Stimulated activated CD4-positive, alpha-beta T cell treated with anti-CD3 and anti-CD28 coated beads, Interleukin-1b, Interleukin-23, amount 100 ng/mL, for 1 hour (primary cell): ENCODE data around the gene DIABLO.
A peak's percentile ranks its signal among the peaks of the same experiment; 100 is the strongest.
"Not testable (repeated sequence)": the region's sequence is repeated elsewhere in the genome, so short reads cannot be mapped to it uniquely, and the experiment has no call there.

ENCODE experiments used
- DNase-seq, 2 donors: peaks; one replicate each; pipeline ENCODE4 v3.0.0-alpha.2; 2020; ENCODE audit warnings: low read depth in 2 of 2

Gene DIABLO

DNA sequence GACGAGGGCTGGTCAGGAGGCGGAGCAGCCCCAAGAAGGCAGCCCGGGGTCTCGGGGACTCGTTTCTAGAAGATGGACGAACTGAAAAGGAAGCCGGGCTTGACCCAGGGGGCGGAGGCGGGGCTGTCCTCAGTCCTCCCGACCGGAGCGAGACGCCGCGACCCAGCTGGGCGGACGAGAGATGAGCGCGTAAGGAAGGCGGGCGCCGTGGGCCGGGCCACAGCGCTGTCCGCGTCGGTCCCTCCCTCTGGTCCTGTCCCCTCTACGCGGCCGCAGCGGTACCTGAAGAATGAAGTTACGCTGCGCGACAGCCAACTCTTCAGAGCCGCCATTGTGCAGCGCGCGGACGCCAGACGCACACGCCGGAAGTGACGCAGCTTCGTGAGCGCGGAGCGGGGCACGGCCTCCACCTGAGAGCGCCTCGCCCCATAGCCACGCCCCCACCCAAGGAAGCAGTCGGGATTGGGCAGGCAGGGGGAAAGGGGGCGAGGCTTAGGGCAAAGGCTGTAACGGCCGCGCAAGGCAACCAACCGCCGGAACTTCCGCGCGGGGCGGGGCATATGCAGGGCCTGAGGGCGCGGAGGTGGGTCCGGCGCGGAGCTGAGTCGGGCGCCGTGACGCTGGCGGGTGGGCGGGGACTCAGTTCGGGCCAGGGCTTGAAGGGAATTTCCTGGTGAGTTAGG is at the start of gene DIABLO:
TSS of gene DIABLO (minus strand) at position 370 of the 683 bp plus-strand sequence. CDS start at position 332, 38 bp downstream.
- DNase-seq: peak; percentile 99 to 100

DNA sequence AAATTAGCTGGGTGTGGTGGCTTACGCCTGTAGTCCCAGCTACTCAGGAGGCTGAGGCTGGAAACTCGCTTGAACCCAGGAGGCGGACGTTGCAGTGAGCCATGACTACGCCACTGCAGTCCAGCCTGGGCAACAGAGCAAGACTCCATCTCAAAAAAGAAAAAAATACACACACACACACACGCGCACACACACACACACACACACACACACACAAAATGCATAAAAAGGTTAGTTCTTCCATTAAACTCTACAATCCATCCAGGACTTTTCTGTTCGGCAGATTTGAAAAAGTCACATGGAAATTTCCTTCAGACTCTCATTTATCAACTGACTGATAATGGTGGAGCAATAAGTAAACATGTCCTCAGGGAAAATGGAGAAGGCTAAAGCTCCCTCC is 49.6 kb upstream of the DIABLO start:
- DNase-seq: no peak

DNA sequence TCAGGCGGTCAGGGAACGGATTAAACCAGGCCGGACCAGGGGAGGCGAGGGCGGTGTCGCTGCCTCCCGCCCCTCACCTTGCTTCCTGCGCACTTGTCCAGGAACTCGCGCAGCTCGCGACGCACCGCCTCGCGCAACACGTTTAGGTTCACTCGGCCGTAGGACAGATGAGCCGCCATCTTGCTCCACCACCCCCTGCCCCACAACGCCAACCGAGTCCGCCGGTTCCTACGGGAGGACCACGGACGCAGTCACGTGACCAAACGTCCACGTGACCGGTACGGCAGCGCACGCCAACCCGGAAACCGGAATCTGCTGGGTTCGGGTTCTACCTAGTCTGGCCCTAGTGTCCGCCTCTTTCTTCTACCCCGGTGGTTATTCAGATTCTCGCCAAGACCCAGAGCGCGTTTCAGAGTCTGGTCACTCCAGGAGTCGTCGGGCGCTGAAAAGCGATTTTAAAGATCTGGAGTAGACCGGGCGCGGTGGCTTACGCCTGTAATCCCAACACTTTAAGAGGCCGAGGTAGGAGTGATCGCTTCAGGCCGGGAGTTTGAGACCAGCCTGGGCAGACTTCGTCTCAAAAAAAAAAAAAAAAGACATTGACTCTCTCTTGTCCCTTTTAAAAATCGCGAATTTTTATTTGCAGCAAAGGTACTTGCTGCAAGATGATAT is 40.5 kb upstream of the DIABLO start, which contains the start of gene VPS33A:
TSS of gene VPS33A (minus strand) at position 265 of the 672 bp plus-strand sequence. CDS start at position 179, 86 bp downstream.
- peak; percentile 77 to 82 for DNase-seq

DNA sequence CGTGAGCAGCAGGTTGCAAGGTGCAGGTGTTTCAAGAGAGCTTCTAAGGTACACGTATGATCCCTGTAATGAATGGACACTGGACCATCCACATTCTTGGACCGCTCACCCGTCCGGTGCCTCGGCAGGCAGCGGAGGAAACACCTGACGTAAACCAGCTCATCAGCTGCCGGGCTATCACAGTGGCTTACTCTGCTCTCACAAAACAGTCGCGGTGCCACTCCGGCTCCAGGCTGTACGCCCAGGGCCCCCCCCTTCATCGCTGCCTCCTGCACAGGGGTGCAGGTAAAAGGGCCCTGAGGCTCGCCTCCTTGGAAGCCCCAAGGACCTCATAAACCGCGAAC is 40.0 kb upstream of the DIABLO start:
- DNase-seq: peak in 1 of 2 donors; percentile 23

DNA sequence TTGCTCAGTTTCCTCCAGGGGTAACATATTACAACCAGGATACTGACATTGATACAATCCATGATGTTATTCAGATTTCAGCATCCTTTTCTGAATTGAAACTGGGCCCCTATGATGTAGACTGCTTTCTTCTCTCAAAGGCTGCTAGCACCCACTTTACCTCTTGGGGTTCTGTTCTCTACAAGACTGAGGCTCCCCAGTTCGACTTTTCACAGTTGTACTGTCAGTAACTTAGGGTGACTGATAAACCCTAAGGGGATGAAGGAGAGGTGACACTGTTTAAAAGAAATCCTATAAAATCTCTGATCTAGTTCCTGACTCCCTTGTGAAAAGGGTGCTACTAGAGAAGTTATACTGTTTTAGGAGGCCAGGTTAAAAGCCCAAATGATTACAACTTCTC is 39.6 kb upstream of the DIABLO start:
- no peak for DNase-seq

DNA sequence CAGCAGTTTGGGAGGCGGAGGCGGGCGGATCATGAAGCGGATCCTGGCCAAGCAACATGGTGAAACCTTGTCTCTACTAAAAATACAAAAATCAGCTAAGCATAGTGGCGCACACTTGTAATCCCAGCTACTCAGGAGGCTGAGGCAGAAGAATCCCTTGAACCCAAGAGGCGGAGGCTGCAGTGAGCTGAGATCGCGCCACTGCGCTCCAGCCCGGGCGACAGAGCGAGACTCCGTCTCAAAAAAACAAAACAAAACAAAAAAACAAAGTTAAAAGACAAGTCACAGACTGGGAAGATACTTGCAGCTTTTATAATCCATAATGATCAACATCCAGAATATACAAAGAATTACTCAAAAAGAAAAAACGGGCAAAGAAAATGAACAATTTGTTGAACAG is 34.9 kb upstream of the DIABLO start:
- not testable (repeated sequence) for DNase-seq

DNA sequence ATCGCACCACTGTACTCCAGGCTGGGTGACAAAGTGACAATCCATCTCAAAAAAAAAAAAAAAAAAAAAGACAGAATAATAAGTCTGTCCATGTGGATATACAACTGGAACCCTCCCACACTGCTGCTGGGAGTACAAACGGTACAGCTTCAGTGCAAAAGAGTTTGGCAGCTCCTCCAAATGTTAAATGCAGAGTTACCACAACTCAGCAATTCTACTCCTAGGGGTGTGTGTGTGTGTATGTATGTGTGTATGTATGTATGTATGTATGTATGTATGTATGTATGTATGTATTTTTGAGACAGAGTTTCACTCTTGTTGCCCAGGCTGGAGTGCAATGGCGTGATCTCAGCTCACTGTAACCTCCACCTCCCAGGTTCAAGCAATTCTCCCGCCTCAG is 33.1 kb upstream of the DIABLO start:
- DNase-seq: not testable (repeated sequence)

DNA sequence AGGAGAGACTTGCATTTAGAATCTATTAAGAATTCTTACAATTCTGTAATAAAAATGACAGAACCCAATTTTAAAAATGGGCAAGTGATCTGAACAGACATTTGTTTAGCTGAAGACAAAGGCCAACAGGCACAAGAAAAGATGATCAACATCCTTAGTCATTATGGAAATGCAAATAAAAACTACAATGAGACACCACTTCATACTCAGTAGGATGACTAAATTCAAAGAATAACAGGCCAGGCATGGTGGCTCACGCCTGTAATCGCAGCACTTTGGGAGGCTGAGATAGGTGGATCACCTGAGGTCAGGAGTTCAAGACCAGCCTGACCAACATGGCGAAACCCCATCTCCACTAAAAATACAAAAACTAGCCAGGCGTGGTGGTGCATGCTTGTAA is 32.6 kb upstream of the DIABLO start:
- DNase-seq: not testable (repeated sequence)

DNA sequence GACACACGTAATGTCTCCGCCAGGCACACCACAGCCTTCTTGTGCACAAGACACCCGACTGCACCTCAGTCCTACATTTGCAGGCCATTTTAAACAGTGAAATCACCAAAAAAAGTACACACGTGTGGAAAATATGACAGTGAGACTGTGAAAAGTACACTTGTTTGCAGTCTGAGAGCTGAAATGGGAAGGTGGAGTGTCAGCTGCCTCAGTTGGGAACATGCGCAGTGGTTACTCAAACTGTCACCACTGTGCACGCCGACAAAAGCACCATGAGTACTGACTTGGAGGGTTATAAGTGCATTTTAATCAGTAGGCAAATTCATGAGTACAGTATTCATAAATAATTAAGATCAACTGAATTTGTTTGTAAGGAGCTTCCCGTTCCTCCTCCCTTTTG is 24.7 kb upstream of the DIABLO start:
- DNase-seq: no peak

DNA sequence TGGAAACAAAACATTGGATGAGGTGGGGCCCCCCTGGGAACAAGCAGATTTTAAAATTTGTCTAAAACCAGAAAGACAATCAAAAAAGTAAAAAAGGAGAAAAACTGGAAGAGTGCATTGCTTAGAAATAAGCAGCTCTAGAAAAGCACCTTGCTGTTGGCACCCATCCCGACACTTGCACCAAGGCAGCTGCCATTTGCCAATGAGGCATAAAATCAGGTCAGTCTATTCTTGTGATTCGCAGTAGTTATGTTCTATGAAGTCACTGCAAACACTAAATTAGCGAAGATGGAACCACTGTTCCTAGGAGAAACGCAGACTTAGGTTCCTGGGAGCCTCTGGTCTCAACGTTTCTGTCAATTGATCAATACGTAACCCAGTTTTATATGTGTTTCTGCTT is 24.2 kb upstream of the DIABLO start:
- DNase-seq: no peak

DNA sequence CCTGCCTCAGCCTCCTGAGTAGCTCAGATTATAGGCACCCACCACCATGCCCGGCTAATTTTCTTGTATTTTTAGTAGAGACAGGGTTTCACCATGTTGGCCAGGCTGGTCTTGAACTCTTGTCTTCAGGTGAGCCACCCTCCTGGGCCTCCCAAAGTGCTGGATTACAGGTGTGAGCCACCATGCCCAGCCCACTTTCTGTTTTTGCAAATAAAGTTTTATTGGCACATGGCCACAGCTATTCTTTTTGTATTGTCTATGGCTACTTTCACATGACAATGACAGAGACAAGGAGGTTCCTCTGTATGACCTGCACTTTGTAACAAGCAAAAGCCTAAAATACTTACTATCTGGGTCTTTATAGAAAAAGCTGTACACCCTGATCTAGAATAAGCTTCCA is 19.7 kb upstream of the DIABLO start:
- no peak for DNase-seq

DNA sequence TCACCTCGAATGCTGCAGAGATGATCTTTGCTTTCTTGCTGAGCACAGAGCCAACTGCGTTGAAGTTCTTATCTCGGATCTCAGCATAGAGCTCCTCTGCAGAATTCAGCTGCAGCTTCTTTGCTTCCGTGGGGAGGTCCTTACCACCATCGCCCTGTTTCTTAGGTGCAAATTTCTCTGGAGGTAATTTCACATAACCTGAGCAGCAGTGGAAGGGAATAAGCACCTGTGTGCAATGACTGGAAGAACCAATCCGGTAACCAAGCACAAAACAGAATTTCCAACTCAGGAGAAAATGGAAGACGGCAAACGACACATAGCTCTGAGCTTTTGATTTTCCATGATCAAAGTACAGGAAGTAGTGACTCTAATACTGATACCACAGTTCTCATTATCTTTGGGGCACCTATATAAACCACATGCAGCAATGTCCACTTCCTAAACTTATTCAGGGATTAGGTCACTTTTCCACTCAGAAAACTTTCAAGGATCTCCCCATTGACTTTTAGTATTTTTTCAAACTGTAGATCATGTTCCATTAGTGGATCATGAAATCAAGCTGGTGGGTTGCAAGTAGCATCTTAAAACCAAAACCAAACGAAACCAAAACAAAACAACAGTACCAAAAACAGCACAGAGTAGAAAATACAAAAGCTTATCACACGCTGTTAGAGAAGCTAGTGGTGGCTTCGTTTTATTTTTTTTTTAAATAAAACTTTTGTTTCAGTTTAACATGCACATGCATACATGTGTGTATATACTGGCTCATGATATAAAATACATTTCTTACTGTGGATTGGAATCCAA is 18.9 kb upstream of the DIABLO start:
- DNase-seq: no peak

DNA sequence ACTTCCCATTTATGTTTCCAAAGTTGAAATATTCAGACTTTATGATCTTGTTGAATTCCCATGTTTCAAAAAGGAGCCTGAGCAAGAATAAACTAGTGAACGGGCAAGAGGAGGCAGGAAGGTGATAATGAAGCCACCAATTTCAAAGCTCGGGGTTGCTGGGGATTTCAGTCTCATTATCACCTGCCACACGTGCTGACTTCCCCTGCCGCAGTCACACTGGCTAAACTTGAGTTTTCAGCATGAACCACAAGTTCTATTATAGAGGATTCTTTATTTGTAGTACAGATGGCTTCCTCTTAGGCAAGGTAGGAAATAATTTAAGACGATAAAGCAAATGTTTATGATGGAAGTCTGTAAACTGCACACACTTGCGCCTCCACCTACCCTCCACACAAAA is 18.1 kb upstream of the DIABLO start:
- no peak for DNase-seq

DNA sequence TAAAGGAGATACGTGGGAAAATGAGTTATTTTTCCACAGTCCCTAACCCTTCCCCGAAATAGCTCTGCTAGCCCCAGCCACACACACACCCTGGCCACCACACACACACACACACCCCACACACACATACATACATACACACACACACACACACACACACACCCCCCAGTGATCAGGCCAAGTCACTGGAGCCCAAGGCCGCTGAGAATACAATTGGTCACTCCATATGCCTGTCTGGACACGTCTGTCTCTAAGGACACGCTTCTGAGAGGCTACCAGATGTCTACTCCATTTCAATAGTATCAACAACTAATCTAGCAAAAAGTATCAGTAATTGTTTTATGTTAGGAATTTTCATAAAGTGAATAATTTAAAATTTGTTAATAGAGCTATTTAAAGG is 13.0 kb upstream of the DIABLO start:
- DNase-seq: no peak

DNA sequence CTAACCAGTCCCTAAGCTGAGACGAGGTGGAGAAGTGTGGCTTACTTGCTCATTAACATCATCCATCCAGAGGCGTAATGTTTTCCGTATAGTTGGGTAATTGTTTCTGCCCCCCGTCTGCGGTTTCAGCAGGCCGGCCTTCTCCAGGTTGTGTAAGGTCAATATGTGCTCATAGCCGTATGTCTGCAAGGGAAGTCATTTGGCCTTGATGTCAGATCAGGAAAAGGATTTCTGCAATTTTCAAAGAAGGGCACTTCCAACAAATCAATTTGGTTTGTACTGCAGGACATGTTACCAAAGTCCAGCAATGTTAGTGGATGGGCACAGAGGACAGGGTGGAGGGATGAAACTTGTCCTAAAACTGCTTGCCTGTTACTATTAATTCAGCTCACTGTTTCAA is 9.9 kb upstream of the DIABLO start:
- DNase-seq: no peak

DNA sequence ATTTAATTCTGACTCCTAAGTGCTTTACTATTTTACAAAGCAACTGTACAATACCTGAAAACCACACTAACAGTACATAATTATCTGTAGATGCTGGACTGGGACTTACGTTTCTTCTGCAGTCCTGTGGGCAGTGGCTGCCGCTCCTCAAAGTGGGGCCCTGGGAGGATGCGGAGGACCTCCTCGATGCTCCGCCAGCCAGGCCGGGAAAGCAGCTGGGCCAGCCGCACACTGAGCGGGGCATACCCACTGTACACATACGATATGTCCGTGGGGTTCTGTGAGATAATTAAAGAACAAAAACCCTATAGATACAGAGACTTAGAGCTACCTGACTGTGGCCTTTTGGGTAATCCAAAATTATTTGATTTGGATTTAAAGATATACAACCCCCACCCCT is 6.8 kb upstream of the DIABLO start:
- no peak for DNase-seq

DNA sequence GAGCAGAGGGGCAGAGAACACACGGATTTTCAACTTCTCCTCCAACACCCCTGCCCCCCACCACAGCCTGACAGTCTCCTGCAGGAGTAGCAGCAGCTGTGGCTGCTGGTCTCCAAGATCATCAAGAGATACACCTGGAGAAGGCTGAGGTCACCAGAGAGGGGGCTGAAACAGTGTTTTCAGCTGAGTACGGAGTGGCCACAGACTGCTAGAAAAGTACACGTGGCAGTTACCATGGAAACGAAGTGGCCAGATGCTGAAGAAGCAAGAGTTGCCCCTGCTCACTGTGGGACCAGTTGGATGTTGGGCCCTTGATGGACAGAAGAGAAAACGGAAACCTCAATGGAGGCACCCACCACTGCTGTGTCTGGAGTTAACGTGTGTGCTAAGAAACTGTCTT is 4.9 kb upstream of the DIABLO start:
- DNase-seq: no peak

DNA sequence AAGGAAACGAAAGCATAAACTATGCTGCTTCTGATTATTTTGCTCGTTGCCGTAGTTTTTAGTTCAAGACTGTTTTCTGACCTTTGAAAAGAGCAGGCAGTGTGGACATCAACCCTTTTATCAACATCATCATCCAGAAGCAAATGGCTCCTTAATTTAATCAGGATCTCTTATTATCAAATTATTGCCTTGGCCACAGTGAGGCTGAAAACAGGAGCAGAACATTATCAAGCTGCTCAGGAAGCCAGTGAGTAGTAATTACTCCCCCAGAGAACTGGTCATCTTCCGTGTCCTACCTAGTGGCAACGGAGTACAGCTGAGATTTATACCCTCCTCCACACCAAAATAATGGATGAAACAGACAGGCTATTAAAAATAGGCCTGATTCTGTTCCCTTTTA is 2.2 kb upstream of the DIABLO start:
- DNase-seq: no peak

DNA sequence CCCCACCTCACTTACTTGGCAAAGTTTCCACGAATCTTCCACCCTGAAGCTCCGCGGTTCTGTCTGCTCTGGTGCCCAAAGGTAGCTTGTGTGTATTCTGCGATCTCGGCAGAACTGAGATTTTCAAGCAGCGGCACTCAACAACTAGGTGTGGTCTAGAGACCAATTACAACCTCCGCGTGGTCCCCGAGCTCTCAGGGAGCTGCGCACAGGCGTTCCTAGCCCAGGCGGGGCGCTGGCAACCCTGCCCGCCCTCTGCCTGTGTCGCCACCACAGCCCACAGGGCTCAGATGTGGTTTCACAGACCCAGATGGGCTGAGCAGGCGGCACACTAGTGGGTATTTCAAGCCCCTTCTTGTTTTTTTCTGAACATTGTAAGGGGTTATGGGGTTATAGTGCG is 1.5 kb upstream of the DIABLO start:
- no peak for DNase-seq

DNA sequence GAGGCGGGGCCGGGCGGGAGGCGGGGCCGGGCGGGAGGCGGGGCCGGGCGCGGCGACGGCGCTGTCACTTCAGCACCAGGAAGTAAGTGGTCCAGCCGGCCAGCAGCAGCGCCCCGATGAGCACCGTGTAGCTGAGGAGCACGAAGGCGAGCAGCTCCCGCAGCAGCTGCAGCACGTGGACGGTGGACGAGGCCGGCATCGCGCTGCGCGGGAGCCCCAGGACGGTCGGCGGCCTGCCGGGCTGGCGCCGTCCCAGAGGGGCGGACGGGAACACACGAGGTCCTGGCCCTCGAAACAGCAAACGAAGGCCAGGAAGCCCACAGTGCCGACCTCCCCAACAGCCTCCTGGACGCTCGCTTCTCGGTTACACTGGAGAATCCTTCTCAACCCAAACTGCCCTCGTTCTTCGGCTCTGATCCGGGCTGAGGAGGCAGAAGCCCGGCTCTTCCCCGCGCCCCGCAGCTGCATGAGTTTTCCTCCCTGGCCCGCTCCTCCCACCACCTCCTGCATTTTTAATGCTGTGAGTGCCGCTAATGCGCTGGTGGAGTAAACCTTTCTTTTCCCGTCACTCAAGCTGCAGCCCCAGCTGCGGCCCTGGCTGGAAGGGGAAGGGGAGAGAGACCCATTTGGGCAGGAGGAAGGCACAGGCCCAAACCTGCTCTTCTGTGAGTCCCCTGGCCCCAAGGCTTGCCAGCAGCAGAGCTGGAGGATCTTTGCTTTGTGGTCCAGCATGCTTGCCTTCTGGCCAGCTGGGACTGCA is 694 bp upstream of the DIABLO start:
- DNase-seq: no peak

DNA sequence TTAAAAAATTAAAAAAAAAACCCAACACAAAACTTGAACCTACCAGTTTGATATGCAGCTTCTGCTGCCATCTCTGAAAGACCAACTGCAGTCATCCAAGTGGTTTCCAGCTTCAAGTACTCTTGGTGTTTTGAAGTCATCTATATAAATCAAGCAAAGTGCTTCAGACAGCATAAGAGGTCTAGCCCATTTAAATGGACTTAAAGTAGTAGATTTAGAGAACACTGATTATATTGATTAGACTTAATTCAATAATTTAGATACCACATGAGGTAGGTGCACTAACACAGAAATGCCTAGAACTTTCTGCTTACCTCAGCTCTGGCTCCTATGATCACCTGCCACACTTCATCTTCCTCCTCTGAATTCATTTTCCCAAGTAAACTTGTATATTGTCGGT is 9.4 kb downstream of the DIABLO start:
- DNase-seq: no peak

DNA sequence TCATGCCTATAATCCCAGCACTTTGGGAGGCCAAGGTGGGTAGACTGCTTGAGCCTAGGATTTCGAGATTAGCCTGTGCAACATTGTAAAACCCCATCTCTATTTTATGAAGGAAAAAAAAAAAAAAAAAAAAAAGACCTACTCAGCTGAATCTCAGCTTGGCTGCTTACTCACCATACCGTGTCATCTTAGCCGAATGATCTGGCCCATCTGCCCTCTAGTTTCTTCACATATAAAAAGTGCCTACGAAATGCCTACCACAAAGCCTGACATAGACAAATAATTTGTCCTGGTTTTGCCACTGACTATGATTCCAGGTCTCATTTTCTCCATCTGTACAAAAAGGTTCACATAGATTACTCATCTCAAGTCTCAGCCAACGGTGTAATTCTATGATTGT is 10.1 kb downstream of the DIABLO start:
- no peak for DNase-seq
